K562 (cell line): ENCODE results near the gene SPEM1. TPM values are rescaled to one million over a fixed set of nuclear protein-coding genes. Genes with fewer than 3 reads are reported as not detected.

Experiments
- ATAC-seq: fragments of 200-7000 bp; cut with Tn5 transposase; 3 replicates; pipeline ENCODE4 v1.9.1; 2020; ENCODE audit warnings: moderate library complexity
- BruUV-seq: library from RNA; stranded (reverse); fragments of 400-500 nt; replicated peaks from 2 replicates; lab custom pipeline; 2021; lab: Mats Ljungman, UMichigan
- CTCF ChIA-PET: fragments of 300-600 bp; formaldehyde crosslinking; extraction: SDS; loops from one replicate; lab custom pipeline; 2021; ENCODE audit warnings: low intra/inter-chr PET ratio; lab: Yijun Ruan, JAX
- POLR2A ChIA-PET: fragments of 300-600, 350-650 bp; sonication (Branson Sonifier 250); formaldehyde crosslinking; extraction: SDS; loops from one replicate; lab custom pipeline; 2021; ENCODE audit warnings: antibody characterized with exemption, inconsistent platforms; lab: Yijun Ruan, JAX
- DNase-seq, 4 experiments: peaks; one replicate each; pipeline versions ENCODE4 v3.0.0 to v3.0.0-alpha.2; 2011 to 2018; ENCODE audit warnings: low spot score in 3 of 4, mixed read lengths in 3 of 4; ENCODE audit errors: extremely low read depth in 1 of 4
- FAIRE-seq: peaks from 2 replicates; lab custom pipeline; 2011; peaks lifted over from hg19 to GRCh38; lab: Jason Lieb, UNC
- H2AFZ ChIP-seq: 2 replicates; pipeline ENCODE4 v1.6.0; 2011; ENCODE audit warnings: low read depth, low read length, control low read depth, inconsistent platforms
- H3K27ac ChIP-seq: fragments of 200-600 bp; 3 replicates; pipeline ENCODE4 v1.8.0; 2011; ENCODE audit warnings: low read depth, mild to moderate bottlenecking, control low read depth, inconsistent platforms, low read length, moderate library complexity, mixed read lengths; ENCODE audit errors: extremely low read depth
- H3K27me3 ChIP-seq, 2 experiments: fragments of 300-600 bp in 1 of 2; 2 replicates in 1 of 2; 3 replicates in 1 of 2; pipeline versions ENCODE4 v1.6.0 to v1.8.0; 2011; ENCODE audit warnings: inconsistent platforms in 2 of 2, low read length in 2 of 2, mild to moderate bottlenecking in 1 of 2, mixed read lengths in 1 of 2, moderate library complexity in 1 of 2; ENCODE audit not compliant: control insufficient read depth in 2 of 2, insufficient read depth in 2 of 2
- H3K36me3 ChIP-seq: fragments of 300-600 bp; 3 replicates; pipeline ENCODE4 v1.8.0; 2011; ENCODE audit warnings: mild to moderate bottlenecking, low read length, inconsistent platforms; ENCODE audit not compliant: control insufficient read depth, insufficient read depth
- H3K4me1 ChIP-seq, 2 experiments: fragments of 200-600 bp in 1 of 2; replicated peaks in 1 of 2; 2 replicates in 1 of 2; 3 replicates in 1 of 2; pipeline versions ENCODE4 v1.5.1 to v1.8.0; 2011; ENCODE audit warnings: inconsistent platforms in 2 of 2, low read length in 2 of 2, mild to moderate bottlenecking in 1 of 2, mixed read lengths in 1 of 2, moderate library complexity in 1 of 2; ENCODE audit not compliant: control insufficient read depth in 2 of 2, insufficient read depth in 2 of 2
- H3K4me2 ChIP-seq: 2 replicates; pipeline ENCODE4 v1.6.1; 2011; ENCODE audit warnings: low read length, control low read depth, inconsistent platforms, mixed read lengths; ENCODE audit not compliant: insufficient read depth
- H3K4me3 ChIP-seq: fragments of 200-600 bp; sonication (generic), shearing (Covaris generic); 2 replicates; pipeline ENCODE4 v1.5.1; 2016; ENCODE audit warnings: control low read depth, inconsistent platforms
- H3K79me2 ChIP-seq: fragments of 200-600 bp; 3 replicates; pipeline ENCODE4 v1.8.0; 2011; ENCODE audit warnings: low read length, inconsistent platforms; ENCODE audit not compliant: control insufficient read depth, insufficient read depth
- H3K9ac ChIP-seq, 2 experiments: 2 replicates each; pipeline versions ENCODE4 v1.6.0 to v1.6.1; 2011; ENCODE audit warnings: low read depth in 2 of 2, low read length in 2 of 2, control low read depth in 1 of 2, inconsistent platforms in 1 of 2, mild to moderate bottlenecking in 1 of 2, mixed read lengths in 1 of 2; ENCODE audit not compliant: insufficient read depth in 1 of 2
- H3K9me1 ChIP-seq: one replicate; pipeline ENCODE4 v1.6.0; 2011; ENCODE audit warnings: inconsistent platforms, mild to moderate bottlenecking, low read length, moderate library complexity; ENCODE audit not compliant: control insufficient read depth, insufficient read depth
- H3K9me3 ChIP-seq: replicated peaks from 2 replicates; pipeline ENCODE4 v1.5.1; 2011; ENCODE audit warnings: low read depth, low read length, inconsistent platforms; ENCODE audit not compliant: control insufficient read depth, insufficient read depth
- H4K20me1 ChIP-seq: replicated peaks from 2 replicates; pipeline ENCODE4 v1.6.1; 2011; ENCODE audit warnings: low read length, inconsistent platforms, mixed read lengths; ENCODE audit not compliant: control insufficient read depth, insufficient read depth
- NCOR1 ChIP-seq: fragments of 450-650 bp; IDR thresholded peaks from 2 replicates; pipeline ENCODE4 v1.6.1; 2016; ENCODE audit warnings: mild to moderate bottlenecking, moderate library complexity
- NFIC ChIP-seq: fragments of 450-650 bp; IDR thresholded peaks from 2 replicates; pipeline ENCODE4 v1.6.1; 2017; ENCODE audit warnings: mild to moderate bottlenecking, inconsistent platforms
- TAF9B ChIP-seq: fragments of 450-650 bp; IDR thresholded peaks from 2 replicates; pipeline ENCODE4 v1.6.1; 2018; ENCODE audit warnings: mild to moderate bottlenecking; ENCODE audit not compliant: partially characterized antibody
- ZBTB40 ChIP-seq, 2 experiments: fragments of 450-650 bp in 1 of 2; sonication (generic) in 1 of 2; formaldehyde crosslinking in 1 of 2; IDR thresholded peaks; 2 replicates each; pipeline versions ENCODE4 v1.7.1 to v1.9.0; 2016 to 2022; ENCODE audit warnings: inconsistent platforms in 1 of 2, mild to moderate bottlenecking in 1 of 2, missing genetic modification reagents in 1 of 2
- ZNF239 ChIP-seq: fragments of 250-450 bp; sonication (Bioruptor Pico); IDR thresholded peaks from 2 replicates; pipeline ENCODE4 v1.4.0; 2020; ENCODE audit warnings: mild to moderate bottlenecking
- WGBS: fragments of 100-300 bp; shearing (Covaris generic); methylation state at CpG from one replicate; pipeline ENCODE4 v1.1.6; 2016; ENCODE audit warnings: low coverage, mixed read lengths; ENCODE audit not compliant: insufficient coverage; ENCODE audit errors: missing lambda C conversion rate; 5-methylcytosine and 5-hydroxymethylcytosine counted together
- in situ Hi-C: fragments of 300-500 bp; cut with MboI; formaldehyde crosslinking; loops from 4 replicates; pipeline ENCODE4 v1.15.0; 2018; ENCODE audit warnings: inconsistent platforms, mixed read lengths
- intact Hi-C: fragments of 100-400 bp; cut with micrococcal nuclease; formaldehyde crosslinking; loops from 2 replicates; pipeline ENCODE4 v1.14.2; 2022
- polyA plus RNA-seq, 8 experiments: library from polyadenylated mRNA; depleted of rRNA in 4 of 8; stranded (reverse) in 5 of 8; unstranded in 3 of 8; fragments of >200 nt; fragmentation: Nextera tagmentation in 2 of 8; fragmentation: Illumina TruSeq in 1 of 8; extraction: Ambion mirVana in 2 of 8; extraction: Trizol in 1 of 8; gene quantifications; 2 replicates each; pipeline versions ENCODE4 v1.2.1 to v1.2.3, GENCODE V29; 2011 to 2014; ENCODE audit warnings: inconsistent platforms in 1 of 8, missing spikeins in 1 of 8
- total RNA-seq, 7 experiments: library from RNA; depleted of rRNA in 6 of 7; stranded (reverse); fragments of >200 nt in 6 of 7; fragmentation: Illumina TruSeq in 2 of 7; extraction: Trizol in 2 of 7; gene quantifications; 2 replicates each; pipeline versions ENCODE4 v1.2.1 to v1.2.3, GENCODE V29; 2011 to 2021; ENCODE audit warnings: low replicate concordance in 1 of 7

Gene SPEM1
- total and polyA plus RNA-seq, 9 of the 15 experiments (the other 6 are each of a cell fraction or from before 2014, with no cell fraction given): not detected

GRCh38 chr17:7468290-7468689 lies 48.2 kb downstream of the SPEM1 start:
- DNase-seq: no peak
- CTCF ChIA-PET: no interaction called here
- H3K4me2 ChIP-seq: no peak overlapping the region
- no peak for ATAC-seq
- H3K27me3 ChIP-seq: no peaks in the 10 kb centered on the region
- in situ Hi-C loops: no loop called here
- peak overlapping the region in 1 of 2 experiments; percentile 35; a peak in 1 of 4 replicates for H3K9ac ChIP-seq
- POLR2A ChIA-PET: interaction anchor here (0.5 to 3.2 kb wide), 5 partner anchors 11 to 108 kb away, joined by 3 to 10 read pairs (median 3); partner anchors contain the start of genes POLR2A and ZBTB4
- WGBS: 91% methylated on average over 7 of the region's 11 CpGs
- no peaks in the 10 kb centered on the region for H3K9me3 ChIP-seq
- FAIRE-seq: no peak
- no peak overlapping the region for H3K4me3 ChIP-seq
- no TSS peak for BruUV-seq
- H3K79me2 ChIP-seq: peaks cover 27% of the 10 kb centered on the region
- H3K27ac ChIP-seq: no peak overlapping the region
- no peaks in the 10 kb centered on the region for H4K20me1 ChIP-seq
- H2AFZ ChIP-seq: no peak overlapping the region
- intact Hi-C loops: no loop called here
- no peak for TF ChIP-seq ZBTB40 (IDR thresholded peaks at IDR 0.05)
- no peak for TF ChIP-seq ZBTB40 (CRISPR knock-in tag; IDR thresholded peaks at IDR 0.05)
- TF ChIP-seq NCOR1: no peak
- TF ChIP-seq ZNF239 (CRISPR knock-in tag): peak; percentile 61
- no peak for TF ChIP-seq NFIC
- TF ChIP-seq TAF9B: no peak
- H3K36me3 ChIP-seq: peaks cover 22% of the 10 kb centered on the region; the same call in 1 of the 3 replicates
- no peaks in the 10 kb centered on the region for H3K9me1 ChIP-seq
- peaks cover 8 to 20% of the 10 kb centered on the region in 2 experiments for H3K4me1 ChIP-seq
